T-helper 1 cell treated with Interleukin-12 subunit alpha and Interleukin-12 subunit beta and Interleukin-4 antibody, amounts not matched to agents 30 μg/mL and 1 μg/mL, for 36 hours (primary cell): ENCODE results near the gene S100A2.
A peak's percentile ranks its signal among the peaks of the same experiment; 100 is the strongest.
"Not testable (repeated sequence)": the region's sequence is repeated elsewhere in the genome, so short reads cannot be mapped to it uniquely, and the experiment has no call there.

Experiments used
- H3K27ac Mint-ChIP-seq: one replicate; pipeline ENCODE4 v1.8.0; 2021; ENCODE audit warnings: mild to moderate bottlenecking, mixed read lengths
- H3K27me3 Mint-ChIP-seq: one replicate; pipeline ENCODE4 v1.8.0; 2021; ENCODE audit warnings: low read depth, mixed read lengths
- H3K36me3 Mint-ChIP-seq: one replicate; pipeline ENCODE4 v1.8.0; 2021; ENCODE audit warnings: low read depth, mixed read lengths
- H3K4me1 Mint-ChIP-seq: one replicate; pipeline ENCODE4 v1.8.0; 2021; ENCODE audit warnings: low read depth, mixed read lengths
- H3K4me3 Mint-ChIP-seq: one replicate; pipeline ENCODE4 v1.8.0; 2021; ENCODE audit warnings: mild to moderate bottlenecking, moderate library complexity, mixed read lengths
- H3K9me3 Mint-ChIP-seq: one replicate; pipeline ENCODE4 v1.8.0; 2021; ENCODE audit warnings: mixed read lengths

Gene S100A2

GRCh38 chr1:153527023-153527682, 38.5 kb downstream of the S100A2 start:
- no peak overlapping the region for H3K27ac Mint-ChIP-seq
- H3K9me3 Mint-ChIP-seq, result no peaks in the 10 kb centered on the region
- peaks cover 5% of the 10 kb centered on the region for H3K36me3 Mint-ChIP-seq
- no peaks in the 10 kb centered on the region for H3K27me3 Mint-ChIP-seq
- peaks cover 24% of the 10 kb centered on the region for H3K4me1 Mint-ChIP-seq
- H3K4me3 Mint-ChIP-seq, result no peak overlapping the region

DNA sequence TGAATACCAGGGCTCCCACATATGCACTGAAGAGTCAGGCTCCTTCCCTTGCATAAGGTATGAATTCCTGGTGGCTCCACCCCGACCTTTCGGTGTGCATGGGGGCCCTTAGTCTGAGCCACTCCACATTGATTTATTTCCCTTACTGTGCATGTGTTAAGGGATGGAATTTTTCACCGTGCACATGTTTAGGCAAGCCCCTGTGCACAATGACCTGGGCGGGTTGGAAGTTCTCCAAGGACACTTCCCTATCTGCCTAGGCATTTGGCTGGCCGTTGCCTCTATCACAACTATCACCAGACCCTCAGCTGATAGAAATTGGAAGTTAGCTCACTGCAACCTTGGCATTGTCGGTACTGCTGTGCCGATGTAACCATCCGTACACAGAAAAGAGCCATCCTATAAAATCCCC, 39.5 kb downstream of the S100A2 start:
- no peak overlapping the region for H3K4me3 Mint-ChIP-seq
- no peak overlapping the region for H3K27ac Mint-ChIP-seq
- H3K4me1 Mint-ChIP-seq, result peaks cover 15% of the 10 kb centered on the region
- no peaks in the 10 kb centered on the region for H3K9me3 Mint-ChIP-seq
- peaks cover 4% of the 10 kb centered on the region for H3K36me3 Mint-ChIP-seq
- no peaks in the 10 kb centered on the region for H3K27me3 Mint-ChIP-seq

DNA sequence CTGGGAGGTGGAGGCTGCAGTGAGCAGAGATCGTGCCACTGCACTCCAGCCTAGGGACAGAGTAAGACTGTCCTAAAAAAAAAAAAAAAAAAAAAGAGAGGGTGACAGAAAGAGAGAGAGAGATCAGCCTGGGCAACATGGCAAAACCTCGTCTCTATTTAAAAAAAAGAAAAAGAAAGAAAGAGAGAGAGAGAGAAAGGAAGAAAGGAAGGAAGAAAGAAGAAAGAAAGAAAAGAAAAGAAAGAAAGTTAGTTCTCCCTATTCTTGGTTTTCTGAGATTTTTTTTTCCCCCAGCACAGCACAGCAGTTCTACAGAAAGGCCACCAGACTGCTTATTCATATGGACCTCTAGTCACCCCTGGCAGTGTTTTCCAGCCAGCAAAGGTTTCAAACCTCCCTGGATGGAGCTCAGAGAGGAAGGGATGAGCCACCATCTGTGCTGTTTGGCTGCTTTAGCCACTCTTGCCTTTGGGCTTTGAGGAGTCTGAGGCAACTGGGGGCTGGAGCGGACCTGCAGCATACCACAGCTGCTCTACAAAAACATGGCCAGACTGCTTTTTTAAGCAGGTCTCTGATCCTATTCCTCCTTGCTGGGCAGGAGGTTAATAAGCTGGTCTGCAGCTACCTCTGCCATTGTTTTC, 40.4 kb downstream of the S100A2 start:
- Mint-ChIP-seq H3K9me3 (no peaks in the 10 kb centered on the region), H3K27me3 (no peaks in the 10 kb centered on the region), H3K27ac (no peak overlapping the region), H3K4me1 (peaks cover 9% of the 10 kb centered on the region), H3K36me3 (peaks cover 4% of the 10 kb centered on the region), H3K4me3 (no peak overlapping the region)

- H3K9me3 Mint-ChIP-seq, H3K4me1 Mint-ChIP-seq, H3K27me3 Mint-ChIP-seq, H3K36me3 Mint-ChIP-seq, H3K27ac Mint-ChIP-seq, H3K4me3 Mint-ChIP-seq: not testable (repeated sequence)
These were observed 43.1 kb downstream of the S100A2 start for GRCh38 chr1:153522353-153523048.

DNA sequence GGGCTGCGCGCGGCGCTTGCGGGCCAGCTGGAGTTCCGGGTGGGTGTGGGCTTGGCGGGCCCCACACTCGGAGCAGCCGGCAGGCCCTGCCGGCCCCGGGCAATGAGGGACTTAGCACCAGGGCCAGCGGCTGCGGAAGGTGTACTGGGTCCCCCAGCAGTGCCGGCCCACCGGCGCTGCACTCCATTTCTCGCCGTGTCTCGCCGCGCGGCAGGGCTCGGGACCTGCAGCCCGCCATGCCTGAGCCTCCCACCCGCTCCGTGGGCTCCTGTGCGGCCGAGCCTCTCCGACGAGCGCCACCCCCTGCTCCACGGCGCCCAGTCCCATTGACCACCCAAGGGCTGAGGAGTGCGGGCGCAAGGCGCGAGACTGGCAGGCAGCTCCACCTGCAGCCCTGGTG, 43.8 kb downstream of the S100A2 start:
- not testable (repeated sequence) for H3K36me3 Mint-ChIP-seq, H3K4me3 Mint-ChIP-seq, H3K27ac Mint-ChIP-seq, H3K4me1 Mint-ChIP-seq, H3K9me3 Mint-ChIP-seq, H3K27me3 Mint-ChIP-seq

- H3K36me3 Mint-ChIP-seq, result no peaks in the 10 kb centered on the region
- H3K27ac Mint-ChIP-seq, result no peak overlapping the region
- no peaks in the 10 kb centered on the region for H3K27me3 Mint-ChIP-seq
- H3K9me3 Mint-ChIP-seq, result no peaks in the 10 kb centered on the region
- H3K4me3 Mint-ChIP-seq, result no peak overlapping the region
- peaks cover 11% of the 10 kb centered on the region for H3K4me1 Mint-ChIP-seq
These were observed 44.7 kb downstream of the S100A2 start for GRCh38 chr1:153520818-153521476.

- H3K27ac Mint-ChIP-seq, H3K4me3 Mint-ChIP-seq: not testable (repeated sequence)
These were observed 45.4 kb downstream of the S100A2 start for GRCh38 chr1:153520137-153520691.

DNA sequence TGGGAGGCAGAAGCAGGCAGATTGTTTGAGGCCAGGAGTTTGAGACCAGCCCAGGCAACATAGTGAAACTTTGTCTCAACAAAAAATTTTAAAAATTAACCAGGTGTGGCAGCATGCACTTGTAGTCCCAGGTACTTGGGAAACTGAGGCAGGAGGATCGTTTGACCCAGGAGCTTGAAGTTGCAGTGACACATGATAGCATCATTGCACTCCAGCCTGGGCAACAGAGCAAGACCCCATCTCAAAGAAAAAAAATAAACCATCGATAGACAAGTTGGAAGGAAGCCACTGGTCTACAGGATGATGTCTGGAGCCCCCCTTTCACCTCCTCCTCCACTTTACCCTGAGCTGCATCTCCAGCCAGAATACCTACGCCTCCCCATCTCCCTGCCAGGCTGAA, 46.4 kb downstream of the S100A2 start:
- no peaks in the 10 kb centered on the region for H3K36me3 Mint-ChIP-seq
- H3K27me3 Mint-ChIP-seq, result no peaks in the 10 kb centered on the region
- H3K4me3 Mint-ChIP-seq, result no peak overlapping the region
- H3K4me1 Mint-ChIP-seq, result peaks cover 14% of the 10 kb centered on the region
- H3K9me3 Mint-ChIP-seq, result no peaks in the 10 kb centered on the region
- no peak overlapping the region for H3K27ac Mint-ChIP-seq

More at GRCh38 chr1:153520137-153520691, 45.4 kb downstream of the S100A2 start:
- H3K27me3 Mint-ChIP-seq, H3K9me3 Mint-ChIP-seq, H3K36me3 Mint-ChIP-seq: not testable (repeated sequence)
- H3K4me1 Mint-ChIP-seq, result peaks cover 14% of the 10 kb centered on the region

DNA sequence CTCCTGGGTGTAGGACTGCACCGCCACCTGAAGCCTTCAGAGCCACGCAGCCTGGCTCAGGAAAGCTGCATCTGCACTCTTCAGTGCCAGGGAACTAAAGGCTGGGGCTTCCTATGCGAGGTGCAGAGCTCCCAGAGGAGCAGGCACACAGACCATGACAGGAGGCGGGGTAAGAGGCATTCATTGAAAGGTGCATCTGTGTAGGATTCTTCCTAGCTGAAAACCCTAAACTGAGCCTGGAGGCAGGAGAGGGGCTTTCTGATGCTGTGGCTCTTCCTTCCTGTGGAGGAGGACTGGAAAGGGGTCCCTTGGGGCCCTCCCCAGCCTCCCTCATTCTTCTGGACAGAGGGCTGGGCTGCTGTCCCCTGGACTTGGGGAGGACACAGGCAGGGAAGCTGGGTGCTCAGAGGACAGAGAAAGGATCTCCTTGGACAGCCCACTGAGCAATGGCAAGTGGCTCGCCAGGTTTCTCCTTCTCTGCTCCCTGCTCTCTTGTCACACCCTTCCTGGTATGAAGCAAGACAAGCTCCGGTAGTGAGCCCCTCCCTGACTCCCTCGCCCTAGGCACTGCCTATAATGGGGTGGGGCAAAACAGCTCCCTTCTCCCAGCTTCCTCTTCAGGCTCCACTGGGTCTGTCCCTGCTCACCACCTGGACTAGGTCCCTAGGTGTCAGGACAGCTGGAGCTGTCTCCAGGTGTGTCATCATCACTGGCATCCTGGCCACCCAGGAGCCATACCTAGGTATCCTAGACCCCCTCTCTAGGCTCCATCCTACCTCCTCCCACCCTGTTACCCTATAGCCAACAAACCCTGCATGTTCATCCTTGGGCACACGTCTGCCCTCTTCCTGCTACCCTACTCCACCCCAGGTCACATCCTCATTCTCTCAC, 49.9 kb downstream of the S100A2 start:
- Mint-ChIP-seq H3K27ac (peak overlapping the region; percentile 38), H3K9me3 (no peaks in the 10 kb centered on the region), H3K36me3 (no peaks in the 10 kb centered on the region), H3K4me3 (no peak overlapping the region), H3K4me1 (peaks cover 20% of the 10 kb centered on the region), H3K27me3 (no peaks in the 10 kb centered on the region)

DNA sequence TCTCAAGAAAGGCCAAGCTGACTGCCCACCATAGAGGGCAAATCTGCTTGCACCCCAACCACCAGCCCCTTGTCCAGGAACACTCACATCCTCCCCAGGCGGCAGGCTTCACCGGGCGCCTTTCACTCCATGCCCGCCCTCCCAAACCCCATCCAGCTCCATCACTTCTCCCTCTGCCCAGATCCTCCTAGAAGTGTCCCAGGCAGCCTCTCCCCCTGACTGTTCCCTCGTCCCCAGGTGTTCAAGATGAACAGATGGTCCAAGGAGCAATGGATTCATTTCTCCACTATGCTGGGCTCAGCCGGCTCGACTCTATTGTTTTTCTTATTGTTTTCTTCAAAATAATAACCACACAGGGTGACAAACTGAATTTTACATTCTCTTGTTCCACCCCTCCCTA, 52.0 kb downstream of the S100A2 start:
- Mint-ChIP-seq H3K36me3 (no peaks in the 10 kb centered on the region), H3K9me3 (no peaks in the 10 kb centered on the region), H3K4me3 (no peak overlapping the region), H3K4me1 (peaks cover 28% of the 10 kb centered on the region), H3K27ac (no peak overlapping the region), H3K27me3 (no peaks in the 10 kb centered on the region)

GRCh38 chr1:153513023-153513422, 52.6 kb downstream of the S100A2 start:
- Mint-ChIP-seq H3K36me3 (no peaks in the 10 kb centered on the region), H3K9me3 (no peaks in the 10 kb centered on the region), H3K4me3 (no peak overlapping the region), H3K27ac (no peak overlapping the region), H3K4me1 (peaks cover 28% of the 10 kb centered on the region), H3K27me3 (no peaks in the 10 kb centered on the region)
